ENCODE results near the gene OXTR. TPM values are rescaled to one million over a fixed set of nuclear protein-coding genes. Genes with fewer than 3 reads are reported as not detected.

Gene OXTR
- total RNA-seq, 2 experiments from 2014 or later: 0.57 to 0.74 TPM

GRCh38 chr3:8764528-8764927, 4.9 kb downstream of the OXTR start:
- Mint-ChIP-seq H3K9me3 (no peaks in the 10 kb centered on the region), H3K4me1 (ENCODE audit: low read depth) (peaks cover 12% of the 10 kb centered on the region), H3K27ac (no peak overlapping the region), H3K4me3 (no peak overlapping the region), H3K36me3 (ENCODE audit: low read depth) (no peaks in the 10 kb centered on the region), H3K27me3 (ENCODE audit: low read depth) (peaks cover 23% of the 10 kb centered on the region)
- no peak for DNase-seq
- intact Hi-C loops (cut with micrococcal nuclease): loop anchor here (10.0 kb wide), 1 partner anchor 300 kb away; no protein-coding TSS in a partner anchor
- CTCF ChIA-PET: no interaction called here

- Mint-ChIP-seq H3K36me3 (ENCODE audit: low read depth) (no peaks in the 10 kb centered on the region), H3K27me3 (ENCODE audit: low read depth) (peaks cover 9% of the 10 kb centered on the region), H3K4me1 (ENCODE audit: low read depth) (no peaks in the 10 kb centered on the region), H3K4me3 (no peak overlapping the region), H3K27ac (no peak overlapping the region), H3K9me3 (no peaks in the 10 kb centered on the region)
- CTCF ChIA-PET: no interaction called here
- intact Hi-C loops (cut with micrococcal nuclease): loop anchor here (10.0 kb wide), 1 partner anchor 302 kb away; no protein-coding TSS in a partner anchor
- no peak for DNase-seq
Measured at GRCh38 chr3:8762607-8763377, 6.6 kb downstream of the OXTR start.

- H3K9me3 Mint-ChIP-seq: no peaks in the 10 kb centered on the region
- intact Hi-C loops (cut with micrococcal nuclease): loop anchor here (10.0 kb wide), 1 partner anchor 303 kb away; no protein-coding TSS in a partner anchor
- peaks cover 5% of the 10 kb centered on the region for H3K27me3 Mint-ChIP-seq (ENCODE audit: low read depth)
- no peak overlapping the region for H3K27ac Mint-ChIP-seq
- DNase-seq: no peak
- CTCF ChIA-PET: no interaction called here
- no peaks in the 10 kb centered on the region for H3K4me1 Mint-ChIP-seq (ENCODE audit: low read depth)
- no peaks in the 10 kb centered on the region for H3K36me3 Mint-ChIP-seq (ENCODE audit: low read depth)
- no peak overlapping the region for H3K4me3 Mint-ChIP-seq
Measured at GRCh38 chr3:8761866-8762265, 7.5 kb downstream of the OXTR start.

GRCh38 chr3:8760506-8760905, 8.9 kb downstream of the OXTR start:
- H3K36me3 Mint-ChIP-seq (ENCODE audit: low read depth): no peaks in the 10 kb centered on the region
- H3K9me3 Mint-ChIP-seq: no peaks in the 10 kb centered on the region
- CTCF ChIA-PET: no interaction called here
- H3K4me1 Mint-ChIP-seq (ENCODE audit: low read depth): no peaks in the 10 kb centered on the region
- H3K27me3 Mint-ChIP-seq (ENCODE audit: low read depth): peaks cover 2% of the 10 kb centered on the region
- no peak overlapping the region for H3K27ac Mint-ChIP-seq
- intact Hi-C loops (cut with micrococcal nuclease): loop anchor here (10.0 kb wide), 1 partner anchor 304 kb away; no protein-coding TSS in a partner anchor
- H3K4me3 Mint-ChIP-seq: no peak overlapping the region
- DNase-seq: no peak

DNA sequence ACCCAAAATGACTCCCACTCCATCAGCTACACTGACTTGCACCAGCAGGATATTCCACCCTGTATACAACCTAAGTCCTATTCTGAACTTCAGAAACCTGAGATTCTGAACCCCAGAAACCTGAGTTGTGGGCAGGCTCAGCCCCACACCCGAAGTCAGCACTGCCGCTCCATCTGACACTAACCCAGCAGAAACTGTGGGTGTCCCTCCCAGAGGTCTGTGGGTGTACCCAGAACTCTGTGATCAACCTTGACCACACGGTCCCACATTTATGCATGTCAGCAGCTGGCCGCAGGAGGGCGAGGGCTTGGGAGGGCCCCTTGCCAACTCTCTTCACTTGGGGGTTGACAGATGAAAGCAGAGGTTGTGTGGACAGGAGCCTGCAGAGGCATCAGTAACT, 9.3 kb downstream of the OXTR start:
- H3K4me1 Mint-ChIP-seq (ENCODE audit: low read depth): no peaks in the 10 kb centered on the region
- H3K36me3 Mint-ChIP-seq (ENCODE audit: low read depth): no peaks in the 10 kb centered on the region
- no peak overlapping the region for H3K4me3 Mint-ChIP-seq
- peaks cover 2% of the 10 kb centered on the region for H3K27me3 Mint-ChIP-seq (ENCODE audit: low read depth)
- H3K27ac Mint-ChIP-seq: no peak overlapping the region
- CTCF ChIA-PET: no interaction called here
- intact Hi-C loops (cut with micrococcal nuclease): loop anchor here (10.0 kb wide), 1 partner anchor 305 kb away; no protein-coding TSS in a partner anchor
- no peaks in the 10 kb centered on the region for H3K9me3 Mint-ChIP-seq
- no peak for DNase-seq

- no peak for DNase-seq
- Mint-ChIP-seq H3K9me3 (no peaks in the 10 kb centered on the region), H3K27me3 (ENCODE audit: low read depth) (no peaks in the 10 kb centered on the region), H3K4me3 (no peak overlapping the region), H3K4me1 (ENCODE audit: low read depth) (no peaks in the 10 kb centered on the region), H3K27ac (no peak overlapping the region), H3K36me3 (ENCODE audit: low read depth) (no peaks in the 10 kb centered on the region)
- CTCF ChIA-PET: interaction anchor here (1.4 kb wide), 1 partner anchor 10 kb away, joined by 8 read pairs; the partner anchor contains the start of gene OXTR
- intact Hi-C loops (cut with micrococcal nuclease): no loop called here
Measured at GRCh38 chr3:8759038-8759707, 10.2 kb downstream of the OXTR start.

GRCh38 chr3:8757551-8758518, 11.6 kb downstream of the OXTR start:
- intact Hi-C loops (cut with micrococcal nuclease): no loop called here
- no peak overlapping the region for H3K27ac Mint-ChIP-seq
- no peak for DNase-seq
- H3K4me3 Mint-ChIP-seq: no peak overlapping the region
- CTCF ChIA-PET: no interaction called here
- no peaks in the 10 kb centered on the region for H3K36me3 Mint-ChIP-seq (ENCODE audit: low read depth)
- H3K27me3 Mint-ChIP-seq (ENCODE audit: low read depth): no peaks in the 10 kb centered on the region
- no peaks in the 10 kb centered on the region for H3K9me3 Mint-ChIP-seq
- no peaks in the 10 kb centered on the region for H3K4me1 Mint-ChIP-seq (ENCODE audit: low read depth)

DNA sequence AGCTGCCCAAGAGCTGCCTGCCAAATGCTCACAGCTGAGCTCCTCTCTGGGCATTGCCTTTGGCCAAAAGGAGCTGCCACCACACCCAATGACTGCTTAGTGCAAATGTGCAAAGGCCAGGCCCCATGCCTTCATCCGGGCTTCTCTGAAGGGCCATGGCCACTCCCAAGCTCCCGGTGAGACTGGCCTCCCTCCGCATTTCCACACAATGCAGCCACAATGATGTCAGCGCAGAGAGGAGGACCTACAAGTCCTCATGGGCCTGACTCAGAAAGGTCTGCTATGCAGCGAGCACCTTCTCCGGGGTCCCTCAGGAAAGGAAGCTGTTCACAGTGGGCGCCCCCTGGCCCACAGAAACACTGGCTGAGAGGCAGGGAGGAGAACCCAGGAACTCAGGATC, 12.7 kb downstream of the OXTR start:
- H3K4me1 Mint-ChIP-seq (ENCODE audit: low read depth): no peaks in the 10 kb centered on the region
- intact Hi-C loops (cut with micrococcal nuclease): no loop called here
- no peaks in the 10 kb centered on the region for H3K9me3 Mint-ChIP-seq
- no peaks in the 10 kb centered on the region for H3K36me3 Mint-ChIP-seq (ENCODE audit: low read depth)
- no peak overlapping the region for H3K27ac Mint-ChIP-seq
- no peaks in the 10 kb centered on the region for H3K27me3 Mint-ChIP-seq (ENCODE audit: low read depth)
- CTCF ChIA-PET: no interaction called here
- H3K4me3 Mint-ChIP-seq: no peak overlapping the region
- DNase-seq: no peak

DNA sequence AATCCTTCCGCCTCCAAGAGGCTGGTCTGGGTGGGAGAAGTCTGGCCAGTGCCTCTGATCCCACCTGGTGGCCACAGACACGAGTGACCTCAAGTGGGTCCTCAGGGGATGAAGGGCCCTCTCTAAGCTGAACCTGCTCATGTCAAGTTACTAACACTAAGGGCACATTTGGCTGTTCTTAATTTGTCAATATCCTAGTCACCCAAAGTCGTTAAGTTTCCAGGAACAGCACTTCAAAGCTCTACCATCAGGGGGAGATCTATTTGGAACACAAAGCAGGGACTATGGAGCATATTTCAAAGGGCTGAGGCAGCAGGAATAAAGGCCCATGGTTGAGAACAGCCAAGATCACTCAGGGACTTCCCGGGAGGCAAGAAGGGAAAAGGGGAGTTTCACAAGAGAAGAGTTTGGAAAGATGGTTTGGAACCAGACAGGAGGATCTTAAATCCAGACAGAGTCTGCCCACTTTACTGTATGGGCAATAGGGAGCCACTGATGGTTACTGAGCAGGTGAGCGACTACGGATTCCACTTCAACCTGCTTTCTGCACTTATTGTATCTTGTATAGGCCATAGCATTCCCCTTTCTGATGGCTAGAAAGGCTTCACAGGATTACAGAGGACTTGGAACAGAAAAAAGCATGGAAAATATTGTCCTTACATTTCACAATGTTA, 13.7 kb downstream of the OXTR start:
- H3K4me3 Mint-ChIP-seq: no peak overlapping the region
- H3K9me3 Mint-ChIP-seq: no peaks in the 10 kb centered on the region
- CTCF ChIA-PET: no interaction called here
- intact Hi-C loops (cut with micrococcal nuclease): no loop called here
- no peaks in the 10 kb centered on the region for H3K4me1 Mint-ChIP-seq (ENCODE audit: low read depth)
- no peak overlapping the region for H3K27ac Mint-ChIP-seq
- no peaks in the 10 kb centered on the region for H3K36me3 Mint-ChIP-seq (ENCODE audit: low read depth)
- no peaks in the 10 kb centered on the region for H3K27me3 Mint-ChIP-seq (ENCODE audit: low read depth)
- no peak for DNase-seq

DNA sequence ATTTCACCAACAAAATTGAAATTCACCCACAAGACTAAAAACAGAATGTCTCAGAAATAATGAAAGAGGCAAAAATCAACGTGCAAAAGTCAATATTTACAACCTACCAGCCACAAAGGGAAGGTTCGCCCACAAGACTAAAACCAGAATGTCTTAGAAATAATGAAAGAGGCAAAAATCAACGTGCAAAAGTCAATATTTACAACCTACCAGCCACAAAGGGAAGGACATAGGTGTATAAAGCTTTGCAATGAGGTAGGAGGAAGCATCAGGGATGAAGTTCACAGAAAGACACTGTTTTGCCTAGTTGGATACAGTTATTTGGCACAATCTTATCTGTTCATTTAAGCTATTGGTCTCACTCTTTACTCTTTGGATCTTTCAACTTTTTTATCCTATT, 14.3 kb downstream of the OXTR start:
- no peak for DNase-seq
- Mint-ChIP-seq H3K9me3 (no peaks in the 10 kb centered on the region), H3K27ac (no peak overlapping the region), H3K4me3 (no peak overlapping the region), H3K27me3 (ENCODE audit: low read depth) (no peaks in the 10 kb centered on the region), H3K4me1 (ENCODE audit: low read depth) (no peaks in the 10 kb centered on the region), H3K36me3 (ENCODE audit: low read depth) (no peaks in the 10 kb centered on the region)
- intact Hi-C loops (cut with micrococcal nuclease): no loop called here
- CTCF ChIA-PET: no interaction called here

GRCh38 chr3:8752832-8753231, 16.6 kb downstream of the OXTR start:
- CTCF ChIA-PET: no interaction called here
- Mint-ChIP-seq H3K27ac (no peak overlapping the region), H3K36me3 (ENCODE audit: low read depth) (no peaks in the 10 kb centered on the region), H3K4me1 (ENCODE audit: low read depth) (no peaks in the 10 kb centered on the region), H3K27me3 (ENCODE audit: low read depth) (no peaks in the 10 kb centered on the region), H3K9me3 (no peaks in the 10 kb centered on the region), H3K4me3 (no peak overlapping the region)
- intact Hi-C loops (cut with micrococcal nuclease): no loop called here
- DNase-seq: no peak

GRCh38 chr3:8749316-8749715, 20.1 kb downstream of the OXTR start:
- Mint-ChIP-seq H3K9me3 (no peaks in the 10 kb centered on the region), H3K36me3 (ENCODE audit: low read depth) (no peaks in the 10 kb centered on the region), H3K27ac (no peak overlapping the region), H3K27me3 (ENCODE audit: low read depth) (no peaks in the 10 kb centered on the region), H3K4me3 (no peak overlapping the region), H3K4me1 (ENCODE audit: low read depth) (no peaks in the 10 kb centered on the region)
- CTCF ChIA-PET: no interaction called here
- no peak for DNase-seq
- intact Hi-C loops (cut with micrococcal nuclease): no loop called here
